SK-N-SH treated with all-trans-retinoic acid at 6 μM for 48 hours (cell line): ENCODE results near the gene CHSY1.

Experiments used
- ARNTL ChIP-seq: fragments of 450-650 bp; formaldehyde crosslinking; IDR thresholded peaks from 2 replicates; pipeline ENCODE4 v1.5.0; 2020; ENCODE audit warnings: low read depth, mild to moderate bottlenecking, moderate library complexity, borderline replicate concordance
- BACH2 ChIP-seq: fragments of 250-450 bp; sonication (Bioruptor Pico); IDR thresholded peaks from 2 replicates; pipeline ENCODE4 v1.9.0; 2021; ENCODE audit warnings: mild to moderate bottlenecking, borderline replicate concordance
- PATZ1 ChIP-seq: fragments of 250-450 bp; sonication (Bioruptor Pico); IDR thresholded peaks from 2 replicates; pipeline ENCODE4 v1.8.0; 2020; ENCODE audit warnings: mild to moderate bottlenecking, moderate library complexity, borderline replicate concordance
- TOX ChIP-seq: fragments of 250-450 bp; sonication (Bioruptor Pico); IDR thresholded peaks from 2 replicates; pipeline ENCODE4 v1.8.0; 2021; ENCODE audit warnings: mild to moderate bottlenecking, moderate library complexity, borderline replicate concordance
- ZFP30 ChIP-seq: fragments of 450-650 bp; formaldehyde crosslinking; IDR thresholded peaks from 2 replicates; pipeline ENCODE4 v1.5.0; 2022; ENCODE audit warnings: mild to moderate bottlenecking, moderate library complexity
- ZNF565 ChIP-seq: fragments of 450-650 bp; formaldehyde crosslinking; conservative IDR thresholded peaks from 2 replicates; pipeline ENCODE4 v1.5.0; 2020; ENCODE audit warnings: low read depth, mild to moderate bottlenecking, moderate library complexity

DNA sequence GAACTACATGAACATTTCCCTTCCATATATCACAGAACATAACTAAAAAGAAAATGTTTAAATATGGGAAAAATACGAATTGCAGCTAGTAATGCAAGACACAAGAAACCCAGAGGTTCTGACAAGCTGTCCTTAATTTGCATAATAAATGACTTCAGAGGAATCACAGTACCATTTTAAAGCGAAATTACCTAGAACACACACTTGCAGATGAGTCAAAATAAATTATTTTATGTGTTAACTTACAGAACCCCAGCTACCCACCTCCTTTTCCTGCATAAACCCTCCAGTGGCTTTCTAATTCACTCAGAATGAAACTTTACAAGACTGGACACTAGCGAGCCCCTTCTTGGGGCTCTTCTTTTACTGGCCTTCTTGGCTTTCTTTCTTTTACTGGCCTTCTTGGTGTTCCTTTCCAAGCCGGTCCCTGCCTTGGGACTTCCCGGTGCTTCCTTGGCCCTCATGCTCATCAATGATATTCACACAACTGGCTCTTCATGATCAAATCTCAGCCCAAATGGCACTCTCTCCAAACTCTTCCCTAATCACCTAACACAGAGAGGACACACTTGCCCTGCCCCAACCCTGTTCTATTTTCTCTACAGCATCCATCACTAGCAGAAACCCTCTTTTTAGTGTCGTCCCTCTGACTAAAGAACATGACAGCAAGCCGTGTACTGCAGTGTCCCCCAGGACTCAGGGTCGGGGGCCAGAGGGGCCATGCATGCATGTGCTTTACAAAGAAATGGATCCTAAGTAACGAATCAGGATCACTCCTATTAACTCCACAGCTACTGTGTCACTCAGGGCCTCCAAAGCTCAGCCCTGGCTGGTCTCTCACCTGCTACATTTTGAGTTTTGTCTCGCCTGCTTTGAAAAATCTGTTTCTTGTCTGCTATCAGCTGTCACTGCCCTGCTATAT, 4.8 kb downstream of the CHSY1 start:
- no peak for TF ChIP-seq BACH2 (CRISPR knock-in tag)
- TF ChIP-seq ZFP30 (CRISPR knock-in tag), result no peak
- no peak for TF ChIP-seq ARNTL (CRISPR knock-in tag)
- TF ChIP-seq PATZ1, result no peak
- TF ChIP-seq ZNF565 (CRISPR knock-in tag), result no peak
- no peak for TF ChIP-seq TOX (CRISPR knock-in tag)
